Stimulated activated CD8-positive, alpha-beta memory T cell treated with anti-CD3 and anti-CD28 coated beads, Interleukin-15, amount 100 ng/mL, for 48 hours (primary cell): Measurements from ENCODE around the gene AFDN.

ENCODE experiments used
- DNase-seq, 2 donors: peaks; one replicate each; pipeline ENCODE4 v3.0.0-alpha.2; 2020; ENCODE audit warnings: low read depth in 2 of 2

AFDN gene, protein sequence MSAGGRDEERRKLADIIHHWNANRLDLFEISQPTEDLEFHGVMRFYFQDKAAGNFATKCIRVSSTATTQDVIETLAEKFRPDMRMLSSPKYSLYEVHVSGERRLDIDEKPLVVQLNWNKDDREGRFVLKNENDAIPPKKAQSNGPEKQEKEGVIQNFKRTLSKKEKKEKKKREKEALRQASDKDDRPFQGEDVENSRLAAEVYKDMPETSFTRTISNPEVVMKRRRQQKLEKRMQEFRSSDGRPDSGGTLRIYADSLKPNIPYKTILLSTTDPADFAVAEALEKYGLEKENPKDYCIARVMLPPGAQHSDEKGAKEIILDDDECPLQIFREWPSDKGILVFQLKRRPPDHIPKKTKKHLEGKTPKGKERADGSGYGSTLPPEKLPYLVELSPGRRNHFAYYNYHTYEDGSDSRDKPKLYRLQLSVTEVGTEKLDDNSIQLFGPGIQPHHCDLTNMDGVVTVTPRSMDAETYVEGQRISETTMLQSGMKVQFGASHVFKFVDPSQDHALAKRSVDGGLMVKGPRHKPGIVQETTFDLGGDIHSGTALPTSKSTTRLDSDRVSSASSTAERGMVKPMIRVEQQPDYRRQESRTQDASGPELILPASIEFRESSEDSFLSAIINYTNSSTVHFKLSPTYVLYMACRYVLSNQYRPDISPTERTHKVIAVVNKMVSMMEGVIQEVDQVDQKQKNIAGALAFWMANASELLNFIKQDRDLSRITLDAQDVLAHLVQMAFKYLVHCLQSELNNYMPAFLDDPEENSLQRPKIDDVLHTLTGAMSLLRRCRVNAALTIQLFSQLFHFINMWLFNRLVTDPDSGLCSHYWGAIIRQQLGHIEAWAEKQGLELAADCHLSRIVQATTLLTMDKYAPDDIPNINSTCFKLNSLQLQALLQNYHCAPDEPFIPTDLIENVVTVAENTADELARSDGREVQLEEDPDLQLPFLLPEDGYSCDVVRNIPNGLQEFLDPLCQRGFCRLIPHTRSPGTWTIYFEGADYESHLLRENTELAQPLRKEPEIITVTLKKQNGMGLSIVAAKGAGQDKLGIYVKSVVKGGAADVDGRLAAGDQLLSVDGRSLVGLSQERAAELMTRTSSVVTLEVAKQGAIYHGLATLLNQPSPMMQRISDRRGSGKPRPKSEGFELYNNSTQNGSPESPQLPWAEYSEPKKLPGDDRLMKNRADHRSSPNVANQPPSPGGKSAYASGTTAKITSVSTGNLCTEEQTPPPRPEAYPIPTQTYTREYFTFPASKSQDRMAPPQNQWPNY (N-terminal part only)

DNA sequence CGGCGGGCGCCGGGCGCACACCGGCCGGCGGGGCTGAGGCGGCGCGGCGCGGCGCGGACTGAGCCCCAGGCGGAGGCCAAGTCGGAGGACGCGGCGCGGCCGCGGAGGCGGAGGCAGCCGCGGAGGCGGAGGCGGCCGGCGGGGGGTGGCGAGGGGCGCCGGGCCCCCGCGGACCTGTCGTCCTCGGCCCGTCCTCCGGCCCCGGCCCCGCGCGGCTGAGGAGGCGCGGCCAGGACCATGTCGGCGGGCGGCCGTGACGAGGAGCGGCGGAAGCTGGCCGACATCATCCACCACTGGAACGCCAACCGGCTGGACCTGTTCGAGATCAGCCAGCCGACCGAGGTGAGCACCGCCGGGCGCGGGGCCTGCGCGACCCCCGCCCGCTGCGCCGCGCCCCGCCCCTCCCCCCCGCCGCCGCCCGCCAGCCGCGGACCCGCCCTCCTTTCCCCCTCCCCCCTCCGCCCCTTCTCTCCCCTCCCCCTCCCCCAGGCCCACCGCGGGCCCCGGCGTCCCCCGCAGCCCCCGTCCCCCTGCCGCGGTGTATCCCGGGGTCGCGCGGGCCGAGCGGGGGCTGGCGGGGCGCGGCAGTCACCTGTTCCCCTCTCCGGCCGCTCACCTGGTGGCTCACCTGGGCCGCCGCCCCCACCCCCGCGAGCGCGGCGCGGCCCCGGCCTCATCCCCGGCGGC is at the start of gene AFDN:
Gene AFDN (plus strand): TSS at position 16 of the 687 bp plus-strand sequence. CDS start 222 bp downstream, at position 238.
- no peak for DNase-seq

DNA sequence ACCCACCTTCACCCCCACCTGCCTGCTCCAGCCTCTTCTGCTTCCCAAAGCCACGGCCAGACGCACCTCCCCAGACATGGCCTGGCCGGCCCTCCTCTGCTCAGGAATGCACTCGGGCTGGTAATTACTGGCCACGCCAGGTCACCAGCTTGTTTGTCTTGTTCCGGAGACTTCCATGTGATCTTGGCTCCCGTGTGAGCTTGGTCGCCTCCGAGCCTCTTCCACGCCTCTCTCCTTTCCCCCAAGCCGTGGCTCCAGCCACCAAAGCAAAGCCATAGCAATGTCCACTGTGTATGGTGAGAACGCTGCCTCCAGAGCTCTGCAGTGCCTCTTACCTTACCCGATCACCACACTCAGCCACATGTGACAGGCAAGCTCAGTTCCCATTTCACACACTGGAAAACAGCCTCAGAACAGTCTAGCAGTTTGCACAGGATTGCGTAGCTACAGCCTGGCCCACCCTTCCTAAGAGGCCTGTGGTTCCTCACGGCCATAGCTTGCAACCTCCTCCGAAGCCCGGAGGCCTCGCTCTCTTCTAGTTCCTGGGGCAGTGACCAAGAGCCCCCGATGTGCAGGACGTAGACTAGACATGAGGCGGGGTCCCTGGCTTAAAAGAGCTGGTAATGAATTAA is 48.1 kb upstream of the AFDN start:
- DNase-seq = no peak

DNA sequence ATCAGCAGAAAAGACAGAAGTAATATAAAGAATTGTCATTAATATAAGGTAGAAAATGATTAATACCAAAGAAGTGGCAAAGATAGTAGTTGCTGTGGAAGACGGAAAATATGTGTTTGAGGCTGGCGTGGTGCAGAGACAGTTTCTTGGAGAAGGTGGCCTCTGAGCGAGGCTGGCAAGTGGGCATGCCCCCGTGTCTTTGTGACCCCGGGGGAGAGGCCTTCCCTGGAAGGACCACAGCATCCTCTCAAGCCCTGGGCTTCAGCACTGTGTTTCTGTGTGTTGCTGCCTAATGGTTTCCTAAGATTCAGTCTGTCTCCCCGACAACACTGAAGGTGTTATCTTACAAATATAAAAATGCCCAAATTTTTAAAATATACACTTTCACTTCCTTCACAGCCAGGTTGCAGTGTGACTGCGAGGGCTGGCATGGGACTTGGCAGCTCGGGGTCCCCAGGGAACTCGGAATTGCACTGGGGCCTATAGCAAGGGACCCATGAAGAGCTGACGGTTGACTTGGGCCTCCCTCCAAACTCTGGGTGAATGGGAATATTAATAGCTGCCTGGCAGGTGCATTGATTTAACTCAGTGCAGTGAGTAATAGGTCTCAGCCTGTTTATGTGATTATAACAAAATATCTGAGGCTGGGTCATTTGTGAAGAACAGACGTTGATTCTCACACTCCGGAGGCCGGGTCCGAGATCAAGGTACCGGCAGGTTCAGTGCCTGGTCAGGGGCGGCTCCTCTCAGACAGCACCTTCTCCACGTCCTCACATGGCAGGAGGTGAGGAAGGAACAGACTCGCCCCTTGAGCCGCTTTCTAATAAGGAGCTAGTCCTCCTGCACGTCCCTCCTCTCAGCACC is 47.4 kb upstream of the AFDN start:
- no peak for DNase-seq

DNA sequence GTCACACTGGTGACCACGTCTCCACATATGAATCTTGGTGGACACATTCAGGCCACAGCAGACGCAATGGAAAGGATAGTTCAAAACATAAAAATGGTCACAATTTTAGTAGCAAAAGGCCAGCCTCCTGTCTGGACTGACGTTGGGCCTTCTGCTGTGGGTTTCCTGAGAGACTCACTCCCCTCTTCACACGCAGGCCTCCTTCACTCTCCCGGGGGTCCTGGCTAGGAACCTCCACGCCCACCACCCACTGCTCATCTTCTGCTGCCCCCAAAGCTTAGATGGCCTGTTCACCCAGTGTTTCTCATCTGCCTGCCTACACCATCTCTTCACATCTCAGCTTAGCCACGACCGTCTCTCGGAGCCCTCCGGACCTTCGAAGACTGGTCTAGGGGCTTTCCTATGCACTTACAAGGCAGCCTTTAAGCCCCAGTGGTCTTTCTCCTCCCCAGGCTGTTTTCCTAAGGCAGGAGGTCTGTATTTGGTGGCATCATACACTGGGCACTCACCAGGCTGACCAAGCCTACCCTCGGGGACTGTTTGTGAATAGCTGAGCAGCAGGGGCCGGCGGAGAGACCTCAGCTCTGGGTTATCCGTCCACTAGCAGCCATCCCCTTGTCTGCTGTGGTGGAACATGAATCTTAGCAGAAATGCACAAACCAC is 46.6 kb upstream of the AFDN start:
- DNase-seq = no peak

DNA sequence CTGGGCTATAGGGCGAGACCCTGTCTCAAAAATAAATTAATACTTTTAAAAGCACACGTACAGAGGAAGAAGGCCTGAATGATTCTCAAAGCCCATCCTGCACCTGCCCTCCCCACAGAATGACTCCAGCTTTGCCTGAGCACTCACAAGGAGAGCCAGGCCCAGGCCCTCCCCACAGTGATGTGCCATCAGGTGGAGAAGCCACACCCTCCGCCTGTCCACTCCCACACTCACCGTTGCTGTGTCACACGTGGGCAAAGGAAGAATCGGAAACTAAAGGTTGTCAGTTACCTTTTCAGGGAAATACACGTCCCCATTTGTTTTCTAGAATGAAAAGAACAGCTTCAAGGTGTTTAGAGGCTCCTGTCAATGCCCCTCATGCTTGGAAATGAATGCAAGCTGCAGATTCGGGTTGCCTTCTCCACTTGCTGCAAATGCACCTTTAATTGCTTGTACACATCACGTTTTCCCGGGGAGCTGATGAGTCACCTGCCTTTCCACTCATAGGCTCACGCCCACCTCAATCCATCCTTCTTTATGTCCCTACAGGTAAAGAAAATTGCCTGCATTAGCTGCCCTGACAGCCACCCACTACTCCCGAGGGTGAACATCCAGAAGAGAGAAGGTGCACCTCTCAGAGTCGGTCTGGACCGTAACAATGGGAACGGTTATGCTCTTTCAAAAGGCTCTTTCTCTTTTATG is 45.5 kb upstream of the AFDN start:
- DNase-seq = no peak

DNA sequence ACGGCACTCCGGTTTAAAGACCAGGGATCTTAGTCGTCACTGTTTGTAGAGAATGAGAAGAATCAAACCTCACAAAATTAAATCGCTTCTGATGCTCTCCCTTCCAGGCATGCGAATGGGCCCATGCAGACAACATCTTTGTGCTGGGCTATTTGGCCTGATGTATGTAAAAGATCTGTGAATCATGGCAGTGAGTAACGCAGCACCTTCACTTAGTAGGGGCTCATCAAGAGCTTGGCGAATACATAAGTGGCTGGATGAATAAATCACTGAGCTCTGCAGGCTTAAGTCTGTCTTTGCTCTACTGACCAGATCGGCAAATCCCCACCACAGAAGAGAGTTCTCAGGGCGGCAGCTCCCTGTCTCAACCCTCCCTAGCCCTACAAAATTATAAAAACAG is 44.8 kb upstream of the AFDN start:
- DNase-seq = no peak

DNA sequence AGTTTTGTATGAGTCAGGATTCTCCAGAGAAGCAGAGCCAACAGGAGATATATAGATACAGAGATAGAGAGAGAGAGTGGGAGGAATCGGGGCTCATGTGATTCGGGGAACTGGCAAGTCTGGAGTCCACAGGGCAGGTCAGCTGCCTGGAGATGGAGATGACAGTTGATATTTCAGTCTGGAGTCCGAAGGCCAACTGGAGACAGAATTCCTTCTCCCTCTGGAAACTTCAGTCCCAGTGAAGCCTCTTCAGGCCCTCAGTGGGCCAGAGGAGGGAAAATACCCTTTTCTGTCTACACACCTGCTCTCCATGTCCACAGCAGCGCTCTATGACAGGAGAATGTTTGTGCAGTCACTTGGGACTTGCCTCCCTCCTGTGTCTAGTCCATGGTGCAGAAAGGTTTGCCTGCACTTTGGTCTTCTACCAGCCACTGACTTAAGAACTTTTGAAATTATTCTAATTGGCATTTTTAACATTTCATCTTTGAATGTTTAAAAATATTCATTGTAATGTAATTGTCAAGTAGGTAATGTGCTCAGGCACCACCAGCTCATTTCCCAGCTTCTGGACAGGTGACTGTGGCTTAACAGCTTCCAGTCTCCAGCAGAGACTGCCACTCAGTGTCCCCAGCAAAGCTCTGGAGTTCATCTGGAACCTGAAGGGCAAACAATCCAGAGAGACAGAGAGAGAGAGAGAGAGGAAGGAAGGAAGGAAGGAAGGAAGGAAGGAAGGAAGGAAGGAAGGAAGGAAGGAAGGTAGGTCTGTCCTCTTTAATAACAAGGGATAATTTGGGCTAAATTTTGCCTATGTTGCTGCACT is 43.8 kb upstream of the AFDN start:
- no peak for DNase-seq

DNA sequence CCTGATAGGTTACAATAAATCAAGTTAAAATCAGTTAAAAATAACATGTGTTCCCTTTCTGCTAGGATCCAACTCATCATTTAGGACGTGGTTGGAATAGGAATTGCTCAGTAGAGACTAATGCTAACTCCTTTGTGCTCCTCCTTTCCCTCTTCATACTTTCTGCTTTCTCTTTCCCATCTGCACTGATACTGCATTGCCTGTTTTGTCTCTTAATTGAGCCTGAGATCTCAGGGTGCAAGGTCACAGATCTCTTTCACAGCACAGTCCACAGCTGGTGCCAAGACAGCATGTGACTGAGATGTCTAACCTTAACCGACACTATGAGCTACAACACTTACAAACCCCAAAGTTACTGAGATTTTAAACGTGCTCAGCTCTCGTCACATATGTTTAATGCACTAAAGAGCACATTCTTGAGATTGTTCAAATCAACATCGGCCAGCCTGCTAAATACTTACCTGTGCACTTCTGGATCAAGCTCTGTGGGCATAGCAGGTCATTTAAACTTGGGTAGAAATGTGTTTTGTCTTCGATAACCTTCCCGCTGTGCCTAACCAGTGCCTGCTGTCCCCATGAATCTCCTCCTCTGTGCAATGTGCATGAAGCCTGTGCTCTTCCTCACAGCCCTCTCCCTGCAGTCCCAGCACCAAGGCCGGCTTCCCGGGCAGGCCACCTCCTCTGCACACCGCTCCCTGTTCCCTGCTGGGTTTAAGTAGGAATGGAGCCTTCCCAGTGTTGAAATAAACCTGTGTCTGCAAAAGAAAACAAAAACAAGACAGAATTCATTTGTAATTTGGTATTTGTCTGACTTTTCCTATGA is 39.6 kb upstream of the AFDN start:
- no peak for DNase-seq

DNA sequence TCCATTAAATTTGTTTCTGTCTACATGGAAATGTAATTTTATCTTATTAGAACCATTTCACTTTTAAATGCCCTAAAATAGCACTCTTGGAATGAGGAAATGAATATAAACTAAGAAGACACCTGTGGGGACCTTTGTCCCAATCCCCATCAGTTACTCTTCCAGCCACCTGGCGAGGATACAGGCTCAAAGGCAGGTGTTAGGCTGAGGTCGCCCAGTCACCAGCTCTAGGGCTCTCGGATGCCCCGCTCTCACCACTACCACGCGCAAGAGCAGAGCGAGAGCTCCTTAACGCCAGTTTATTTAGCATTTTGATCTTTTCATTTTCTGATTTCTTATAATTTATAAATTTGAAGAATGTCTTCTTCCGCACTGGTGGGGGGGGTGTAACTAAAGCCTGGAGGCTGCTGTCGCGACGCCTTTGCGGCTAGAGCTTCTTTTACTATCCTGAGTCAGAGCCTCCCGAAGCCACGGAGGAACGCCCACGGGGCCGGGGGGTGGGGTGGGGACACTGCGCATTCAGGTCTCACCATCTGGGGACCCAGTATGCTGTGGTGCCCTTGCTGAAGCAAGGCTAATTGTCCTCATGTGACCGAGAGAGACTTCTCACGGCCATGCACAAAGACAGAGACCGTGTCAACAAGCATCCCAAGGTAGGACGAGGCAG is 38.7 kb upstream of the AFDN start:
- DNase-seq = no peak

DNA sequence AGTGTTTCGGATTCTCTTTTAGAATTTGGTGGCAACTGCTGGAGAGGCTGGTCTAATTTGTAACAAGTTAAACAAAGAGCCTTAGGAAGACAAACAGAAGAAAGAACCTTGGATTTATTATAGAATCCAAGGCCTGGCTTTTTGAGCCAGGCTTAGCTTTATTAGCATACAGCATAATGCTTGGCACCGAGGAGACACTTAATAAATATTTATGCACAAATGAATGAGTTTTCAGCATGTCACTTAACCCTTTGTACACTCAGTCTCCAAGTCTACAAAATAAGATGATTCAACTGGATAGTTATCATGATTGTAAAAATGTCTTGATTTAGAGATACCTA is 38.2 kb upstream of the AFDN start:
- DNase-seq = no peak

DNA sequence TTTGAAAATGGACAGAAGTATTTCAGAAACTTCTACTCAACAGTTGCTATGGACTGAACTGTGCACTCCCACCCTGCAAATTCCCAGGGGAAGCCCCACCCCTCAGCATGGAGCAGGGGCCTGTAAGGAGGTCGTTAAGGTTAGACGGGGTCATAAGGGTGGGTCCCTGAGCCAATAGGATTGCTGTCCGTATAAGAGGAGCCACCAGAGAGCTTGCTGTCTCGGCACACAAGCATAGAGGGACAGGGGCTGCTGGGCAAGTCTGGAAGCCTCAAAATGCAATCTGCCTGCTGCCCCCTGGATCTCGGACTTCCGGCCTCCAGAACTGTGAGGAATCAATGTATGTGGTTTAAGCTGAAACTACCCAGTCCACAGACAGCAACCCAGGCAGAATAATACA is 37.4 kb upstream of the AFDN start:
- DNase-seq = no peak

DNA sequence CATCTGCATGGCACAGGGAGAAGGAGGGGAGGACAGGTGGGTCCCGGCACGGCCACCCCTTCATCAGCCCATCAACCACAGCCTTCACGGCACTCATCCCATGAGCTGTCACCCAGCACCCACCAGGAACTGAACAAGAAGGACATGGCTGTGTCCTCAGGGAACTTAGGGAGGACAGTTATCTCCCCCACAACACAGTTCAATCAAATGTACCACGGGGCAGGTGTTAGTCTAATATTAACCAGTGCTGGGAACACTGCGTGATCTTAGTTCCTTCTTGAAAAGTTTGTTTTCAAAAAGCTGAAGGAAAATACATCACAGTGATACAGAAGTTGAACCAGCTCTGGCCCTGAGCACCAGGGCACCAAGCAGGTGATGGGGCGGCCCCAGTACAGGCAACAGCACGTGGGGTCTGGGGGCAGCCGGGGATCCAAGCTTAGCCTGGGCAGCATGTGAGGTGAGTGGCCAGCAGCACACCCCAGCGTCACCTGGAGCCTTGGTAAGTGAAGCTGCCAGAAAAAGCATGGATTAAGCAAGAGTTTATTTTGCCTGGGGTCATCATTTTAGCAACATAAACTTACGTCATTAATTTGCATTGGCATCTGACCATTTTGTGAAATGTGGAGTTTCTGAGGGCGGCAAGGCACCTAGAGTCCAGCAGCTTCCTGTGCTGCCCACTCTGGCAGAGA is 35.5 kb upstream of the AFDN start:
- no peak for DNase-seq

DNA sequence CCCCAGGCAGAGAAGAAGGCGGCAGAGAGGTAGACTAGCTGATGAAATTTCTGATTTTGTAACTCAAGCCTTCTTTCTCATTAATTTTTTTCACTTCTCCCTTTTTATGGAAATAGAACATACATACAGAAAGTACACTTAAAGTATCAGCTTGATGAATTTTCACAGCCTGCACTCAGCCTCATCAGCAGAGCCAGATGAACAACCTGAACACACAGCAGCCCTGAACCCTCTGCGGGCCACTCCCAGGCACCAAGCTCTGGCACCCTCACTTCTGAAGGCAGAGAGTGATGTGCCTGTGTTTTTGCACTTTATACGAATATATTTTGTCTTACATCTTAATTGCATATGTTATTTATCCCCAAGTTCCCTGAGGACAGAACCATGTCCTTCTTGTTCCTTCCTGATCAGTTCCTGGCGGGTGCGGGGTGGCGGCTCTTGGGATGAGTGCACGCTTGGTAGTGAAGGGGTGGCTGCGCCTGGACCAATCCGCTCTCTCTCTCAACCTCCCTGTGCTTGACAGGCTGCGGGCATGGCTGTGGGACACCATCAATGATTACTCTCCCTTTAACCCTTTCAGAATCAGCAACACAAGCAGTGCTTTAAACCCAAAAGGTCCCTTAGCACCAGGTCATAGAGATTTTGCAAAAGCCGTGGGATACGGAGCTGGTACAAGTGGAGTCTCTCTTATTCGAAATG is 34.8 kb upstream of the AFDN start:
- no peak for DNase-seq

DNA sequence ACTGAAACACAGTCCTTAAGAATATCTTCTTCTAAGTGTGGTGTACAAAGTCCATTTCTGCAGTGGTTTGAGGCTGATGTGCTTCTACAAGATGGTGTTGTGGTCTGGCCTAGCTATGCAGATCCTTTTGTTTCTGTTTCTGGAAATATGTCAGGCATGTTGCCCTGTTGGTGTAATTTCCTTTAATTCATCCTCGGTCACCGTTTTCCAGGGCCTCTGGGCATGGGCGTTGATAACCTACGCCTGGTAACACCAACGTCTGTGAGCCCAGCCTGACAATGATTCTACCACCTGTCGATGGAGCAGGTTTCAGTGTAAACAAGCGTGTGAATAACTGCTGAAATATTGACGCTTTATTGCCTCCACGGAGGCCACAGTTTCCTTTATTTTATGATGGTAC is 33.3 kb upstream of the AFDN start:
- no peak for DNase-seq
